NCI-H82 treated with DMSO at 0.1 percent for 48 hours (cell line): ENCODE measurements around the gene TEX47.

Experiments
- DNase-seq: peaks from one replicate; lab custom pipeline; 2025; ENCODE audit not compliant: unreplicated experiment; lab: John Stamatoyannopoulos, UW

TEX47 gene

DNA sequence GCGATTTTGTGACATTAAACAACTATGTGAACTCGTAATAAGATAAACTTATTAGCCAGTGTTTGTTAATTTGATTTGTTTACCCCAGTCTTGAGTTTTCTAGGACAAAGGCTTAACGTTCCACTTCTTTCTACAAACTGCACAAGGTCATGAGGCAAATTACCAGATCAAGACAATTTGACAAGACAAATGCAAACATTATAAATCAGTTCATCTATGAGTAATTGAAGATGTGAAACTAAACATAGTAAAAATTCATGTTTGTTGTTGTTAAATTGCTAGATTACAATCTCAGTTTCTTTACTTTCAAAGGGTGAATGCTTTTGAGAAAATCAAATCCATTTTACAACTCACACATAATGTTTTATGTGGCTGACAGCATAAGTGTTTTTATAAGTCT, 49.4 kb downstream of the TEX47 start:
- no peak for DNase-seq
